Epithelial cell of proximal tubule (primary cell): ENCODE data around the gene VCPKMT. TPM values are rescaled to one million over a fixed set of nuclear protein-coding genes. Genes with fewer than 3 reads are reported as not detected.
A peak's percentile ranks its signal among the peaks of the same experiment; 100 is the strongest.

Source experiments
- DNase-seq: peaks from one replicate; pipeline ENCODE4 v3.0.0-alpha.2; 2011; ENCODE audit warnings: low read depth
- H3K4me3 ChIP-seq: 2 replicates; pipeline ENCODE4 v1.5.1; 2011; ENCODE audit warnings: low read depth, mild to moderate bottlenecking, low read length
- CTCF ChIP-seq: conservative IDR thresholded peaks from 2 replicates; pipeline ENCODE4 v1.5.1; 2012; ENCODE audit warnings: low read depth, mild to moderate bottlenecking, low read length
- total RNA-seq: library from RNA; depleted of rRNA; stranded (reverse); fragments of >200 nt; gene quantifications from 2 replicates; pipeline ENCODE4 v1.2.3, GENCODE V29; 2015

The VCPKMT gene
- total RNA-seq, 1 donor from 2014 or later, result 3.9 TPM

GRCh38 chr14:50060871-50061663, 55.3 kb downstream of the VCPKMT start:
- TF ChIP-seq CTCF, result peak; percentile 22
- no peak overlapping the region for H3K4me3 ChIP-seq
- peak; percentile 83 for DNase-seq

DNA sequence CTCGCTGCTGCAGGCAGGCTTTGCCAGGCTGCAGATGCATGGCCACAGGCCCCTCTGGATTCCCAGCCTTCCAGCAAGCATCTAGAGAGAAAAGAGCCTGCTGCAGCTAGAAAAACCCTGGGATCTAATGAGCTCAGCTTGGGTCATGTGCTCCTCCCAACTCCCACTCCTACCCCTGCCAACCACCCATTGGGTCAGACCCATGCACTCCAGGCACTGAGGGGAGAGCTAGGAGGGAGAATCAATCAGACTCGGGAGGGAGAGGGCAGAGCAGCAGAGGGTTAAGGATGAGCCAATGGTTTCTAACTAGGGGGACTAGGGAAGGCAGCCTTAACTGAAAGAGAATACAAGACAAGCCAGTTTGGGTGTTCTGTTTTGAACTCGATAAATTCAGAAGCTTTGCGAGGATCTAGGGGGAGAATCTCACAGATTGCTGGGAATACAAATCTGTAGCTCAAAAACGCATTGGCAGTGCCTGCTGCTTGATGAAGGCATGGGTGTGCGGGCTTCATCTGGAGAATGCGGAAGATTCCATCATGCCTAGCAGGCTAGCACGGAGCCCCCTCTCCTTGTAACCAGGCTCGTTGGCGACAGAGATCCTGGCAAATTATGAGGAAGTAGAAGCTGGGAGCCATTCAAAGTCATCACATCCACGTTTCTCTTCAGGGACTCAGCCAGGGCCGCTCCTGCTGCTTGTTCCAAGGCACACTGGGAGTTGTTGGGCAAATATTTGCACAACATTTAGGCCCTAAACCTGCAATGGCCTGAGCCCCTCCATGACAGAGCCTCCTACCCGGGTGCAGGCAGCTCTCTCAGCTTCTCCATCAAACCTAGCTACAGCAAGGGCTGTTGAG, 56.4 kb downstream of the VCPKMT start:
- no peak overlapping the region for H3K4me3 ChIP-seq
- no peak for DNase-seq
- no peak for TF ChIP-seq CTCF

Other genes with a start within 250 kb of the VCPKMT start
- 121 and 122 TPM in 2 replicates for gene ARF6, start 223.5 kb downstream of the VCPKMT start, total RNA-seq
- 10.1 and 13.5 TPM in 2 replicates for gene SOS2, start 115.0 kb upstream of the VCPKMT start, total RNA-seq
- 4.0 and 6.1 TPM in 2 replicates for gene L2HGDH, start 195.7 kb upstream of the VCPKMT start, total RNA-seq
- gene DMAC2L, start 195.8 kb upstream of the VCPKMT start, total RNA-seq, result 5.4 and 9.5 TPM in 2 replicates